Breast epithelium (tissue), 3 donors: ENCODE data around the gene AKIRIN1.

Source experiments
- POLR2A ChIP-seq: fragments of 450-650 bp; IDR thresholded peaks from one replicate; pipeline ENCODE4 v1.6.1; 2016; ENCODE audit warnings: antibody characterized with exemption, mild to moderate bottlenecking, moderate library complexity
- POLR2AphosphoS5 ChIP-seq, 3 donors: sonication (generic); formaldehyde crosslinking; IDR thresholded peaks; one replicate each; pipeline ENCODE4 v1.6.1; 2017; ENCODE audit warnings: antibody characterized with exemption in 3 of 3
- TF ChIP-seq, protein P1 (sequence below), 3 donors: fragments of 450-650 bp; IDR thresholded peaks; one replicate each; pipeline ENCODE4 v1.5.1; 2016 to 2017; ENCODE audit warnings: antibody characterized with exemption in 3 of 3, mild to moderate bottlenecking in 3 of 3, moderate library complexity in 3 of 3

DNA sequence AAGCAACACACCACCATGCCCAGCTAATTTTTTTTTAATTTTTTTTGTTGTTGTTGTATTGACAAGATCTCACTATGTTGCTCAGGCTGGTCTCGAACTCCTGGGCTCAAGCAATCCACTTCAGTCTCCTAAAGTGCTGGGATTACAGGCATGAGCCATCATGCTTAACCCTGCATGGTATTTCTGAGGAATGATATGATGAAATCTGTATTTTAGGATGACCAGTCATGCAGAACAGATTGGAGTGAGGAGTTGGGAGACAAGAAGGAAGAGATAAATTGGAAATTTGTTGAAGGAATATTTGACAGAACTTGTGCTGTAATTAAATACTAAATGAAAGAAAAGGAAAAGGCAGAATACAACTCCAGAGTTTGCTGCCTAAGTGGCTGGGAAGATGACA lies 30.4 kb downstream of the AKIRIN1 start:
- TF ChIP-seq, protein P1, sequence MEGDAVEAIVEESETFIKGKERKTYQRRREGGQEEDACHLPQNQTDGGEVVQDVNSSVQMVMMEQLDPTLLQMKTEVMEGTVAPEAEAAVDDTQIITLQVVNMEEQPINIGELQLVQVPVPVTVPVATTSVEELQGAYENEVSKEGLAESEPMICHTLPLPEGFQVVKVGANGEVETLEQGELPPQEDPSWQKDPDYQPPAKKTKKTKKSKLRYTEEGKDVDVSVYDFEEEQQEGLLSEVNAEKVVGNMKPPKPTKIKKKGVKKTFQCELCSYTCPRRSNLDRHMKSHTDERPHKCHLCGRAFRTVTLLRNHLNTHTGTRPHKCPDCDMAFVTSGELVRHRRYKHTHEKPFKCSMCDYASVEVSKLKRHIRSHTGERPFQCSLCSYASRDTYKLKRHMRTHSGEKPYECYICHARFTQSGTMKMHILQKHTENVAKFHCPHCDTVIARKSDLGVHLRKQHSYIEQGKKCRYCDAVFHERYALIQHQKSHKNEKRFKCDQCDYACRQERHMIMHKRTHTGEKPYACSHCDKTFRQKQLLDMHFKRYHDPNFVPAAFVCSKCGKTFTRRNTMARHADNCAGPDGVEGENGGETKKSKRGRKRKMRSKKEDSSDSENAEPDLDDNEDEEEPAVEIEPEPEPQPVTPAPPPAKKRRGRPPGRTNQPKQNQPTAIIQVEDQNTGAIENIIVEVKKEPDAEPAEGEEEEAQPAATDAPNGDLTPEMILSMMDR (IDR thresholded peaks at IDR 0.05), result no peak
- TF ChIP-seq POLR2AphosphoS5 (IDR thresholded peaks at IDR 0.05) (no peak), POLR2A (no peak)
